MM.1S (cell line): ENCODE data around the gene EDARADD.

Source experiments
- EZH2 ChIP-seq: fragments of 300-600 bp; sonication (generic); optimal IDR thresholded peaks from 2 replicates; pipeline ENCODE3; 2017; ENCODE audit warnings: low read depth, mild to moderate bottlenecking, antibody characterized with exemption, low read length, mixed read lengths
- EZH2phosphoT487 ChIP-seq: fragments of 300-600 bp; sonication (generic); IDR thresholded peaks from 2 replicates; pipeline ENCODE4 v1.6.1; 2018; ENCODE audit warnings: antibody characterized with exemption, low read length
- TF ChIP-seq, protein P1 (sequence below): fragments of 300-600 bp; sonication (generic); IDR thresholded peaks from 2 replicates; pipeline ENCODE4 v1.5.1; 2016; ENCODE audit warnings: antibody characterized with exemption, low read length, mixed read lengths

DNA sequence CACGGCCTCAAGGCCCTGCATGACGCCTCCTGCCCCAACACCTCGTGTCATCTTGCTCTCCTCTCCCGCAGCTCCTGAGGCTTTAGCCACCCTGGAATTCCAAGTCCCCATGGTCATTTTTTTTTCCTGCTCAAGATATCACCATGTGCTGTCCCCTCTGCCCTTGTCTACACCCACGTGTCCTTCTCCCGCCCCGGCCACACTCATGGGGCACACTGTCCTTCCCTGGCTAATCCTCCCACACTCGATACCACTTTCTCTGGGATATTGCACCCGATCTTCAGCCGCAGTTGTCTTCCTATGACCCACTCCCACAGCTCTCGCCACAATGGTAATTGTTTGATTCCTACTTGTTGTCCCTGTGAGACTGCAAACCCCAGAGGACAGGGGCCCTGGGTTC is 100.0 kb downstream of the EDARADD start:
- TF ChIP-seq EZH2 = no peak
- TF ChIP-seq, protein P1, sequence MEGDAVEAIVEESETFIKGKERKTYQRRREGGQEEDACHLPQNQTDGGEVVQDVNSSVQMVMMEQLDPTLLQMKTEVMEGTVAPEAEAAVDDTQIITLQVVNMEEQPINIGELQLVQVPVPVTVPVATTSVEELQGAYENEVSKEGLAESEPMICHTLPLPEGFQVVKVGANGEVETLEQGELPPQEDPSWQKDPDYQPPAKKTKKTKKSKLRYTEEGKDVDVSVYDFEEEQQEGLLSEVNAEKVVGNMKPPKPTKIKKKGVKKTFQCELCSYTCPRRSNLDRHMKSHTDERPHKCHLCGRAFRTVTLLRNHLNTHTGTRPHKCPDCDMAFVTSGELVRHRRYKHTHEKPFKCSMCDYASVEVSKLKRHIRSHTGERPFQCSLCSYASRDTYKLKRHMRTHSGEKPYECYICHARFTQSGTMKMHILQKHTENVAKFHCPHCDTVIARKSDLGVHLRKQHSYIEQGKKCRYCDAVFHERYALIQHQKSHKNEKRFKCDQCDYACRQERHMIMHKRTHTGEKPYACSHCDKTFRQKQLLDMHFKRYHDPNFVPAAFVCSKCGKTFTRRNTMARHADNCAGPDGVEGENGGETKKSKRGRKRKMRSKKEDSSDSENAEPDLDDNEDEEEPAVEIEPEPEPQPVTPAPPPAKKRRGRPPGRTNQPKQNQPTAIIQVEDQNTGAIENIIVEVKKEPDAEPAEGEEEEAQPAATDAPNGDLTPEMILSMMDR = no peak
- no peak for TF ChIP-seq EZH2phosphoT487
